Peyer's patch (tissue), 4 donors: Measurements from ENCODE around the gene GTF2F1.

ENCODE experiments used
- CTCF ChIP-seq, 6 experiments: fragments of 450-650 bp in 4 of 6; fragments of 200-600 bp in 2 of 6; sonication (generic) in 1 of 6; IDR thresholded peaks; one replicate each; pipeline ENCODE4 v1.5.1; 2017 to 2019; ENCODE audit warnings: antibody characterized with exemption in 6 of 6, mild to moderate bottlenecking in 3 of 6, moderate library complexity in 1 of 6
- POLR2A ChIP-seq, 2 donors: fragments of 450-650 bp; IDR thresholded peaks; one replicate each; pipeline ENCODE4 v1.5.1; 2017; ENCODE audit warnings: antibody characterized with exemption in 2 of 2, mild to moderate bottlenecking in 2 of 2, moderate library complexity in 2 of 2

GRCh38 chr19:6414793-6415590 is 22.0 kb upstream of the GTF2F1 start:
- no peak for TF ChIP-seq CTCF (IDR thresholded peaks at IDR 0.05)
- no peak for TF ChIP-seq POLR2A (IDR thresholded peaks at IDR 0.05)
